ENCODE measurements around the gene AADACL4.
A peak's percentile ranks its signal among the peaks of the same experiment; 100 is the strongest.

Gene AADACL4

GRCh38 chr1:12619792-12620487 lies 23.9 kb upstream of the AADACL4 start:
- H3K9me3 ChIP-seq, result no peaks in the 10 kb centered on the region
- peaks cover 10 to 62% (median 46%) of the 10 kb centered on the region in 4 donors for H3K4me1 ChIP-seq
- H3K27ac ChIP-seq, result peak overlapping the region; percentile 99
- no peaks in the 10 kb centered on the region for H3K27me3 ChIP-seq
- intact Hi-C loops (cut with DNase I; ENCODE audit: low total_unique reads), result loop anchor here (5.0 to 10.0 kb wide), 3 partner anchors 78 to 218 kb away; no protein-coding TSS in a partner anchor
- TF ChIP-seq, protein P1, sequence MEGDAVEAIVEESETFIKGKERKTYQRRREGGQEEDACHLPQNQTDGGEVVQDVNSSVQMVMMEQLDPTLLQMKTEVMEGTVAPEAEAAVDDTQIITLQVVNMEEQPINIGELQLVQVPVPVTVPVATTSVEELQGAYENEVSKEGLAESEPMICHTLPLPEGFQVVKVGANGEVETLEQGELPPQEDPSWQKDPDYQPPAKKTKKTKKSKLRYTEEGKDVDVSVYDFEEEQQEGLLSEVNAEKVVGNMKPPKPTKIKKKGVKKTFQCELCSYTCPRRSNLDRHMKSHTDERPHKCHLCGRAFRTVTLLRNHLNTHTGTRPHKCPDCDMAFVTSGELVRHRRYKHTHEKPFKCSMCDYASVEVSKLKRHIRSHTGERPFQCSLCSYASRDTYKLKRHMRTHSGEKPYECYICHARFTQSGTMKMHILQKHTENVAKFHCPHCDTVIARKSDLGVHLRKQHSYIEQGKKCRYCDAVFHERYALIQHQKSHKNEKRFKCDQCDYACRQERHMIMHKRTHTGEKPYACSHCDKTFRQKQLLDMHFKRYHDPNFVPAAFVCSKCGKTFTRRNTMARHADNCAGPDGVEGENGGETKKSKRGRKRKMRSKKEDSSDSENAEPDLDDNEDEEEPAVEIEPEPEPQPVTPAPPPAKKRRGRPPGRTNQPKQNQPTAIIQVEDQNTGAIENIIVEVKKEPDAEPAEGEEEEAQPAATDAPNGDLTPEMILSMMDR (IDR thresholded peaks at IDR 0.05), result peak; percentile 96 to 98
- H3K36me3 ChIP-seq, result no peaks in the 10 kb centered on the region
- DNase-seq, result peak; percentile 92 to 94
- peak overlapping the region; percentile 85 to 92 for H3K4me3 ChIP-seq

DNA sequence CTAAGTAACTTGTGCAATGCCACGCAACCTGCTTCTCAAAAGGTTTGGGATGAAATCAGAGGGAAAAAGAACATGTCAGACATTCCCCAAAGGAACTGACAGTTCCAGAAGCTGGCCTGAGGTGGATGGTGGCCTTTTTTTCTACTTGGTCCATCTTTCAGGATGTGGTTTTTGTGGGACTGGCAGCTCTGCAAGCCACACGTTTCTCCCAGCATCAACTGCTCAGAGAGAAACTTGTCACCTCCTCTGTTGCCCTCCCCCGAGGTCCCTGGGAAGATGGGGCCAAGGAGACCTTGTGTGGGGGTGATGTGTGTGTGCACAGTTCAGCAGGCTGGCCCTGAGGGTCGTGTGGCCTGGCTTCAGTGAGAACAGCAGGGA lies 23.4 kb upstream of the AADACL4 start:
- H3K27ac ChIP-seq, result peak overlapping the region; percentile 99
- intact Hi-C loops (cut with DNase I; ENCODE audit: low total_unique reads), result no loop called here
- no peaks in the 10 kb centered on the region for H3K9me3 ChIP-seq
- H3K27me3 ChIP-seq, result no peaks in the 10 kb centered on the region
- TF ChIP-seq, protein P1 (IDR thresholded peaks at IDR 0.05), result no peak
- no peaks in the 10 kb centered on the region for H3K36me3 ChIP-seq
- peaks cover 10 to 56% (median 42%) of the 10 kb centered on the region in 4 donors for H3K4me1 ChIP-seq
- DNase-seq, result no peak
- peak overlapping the region in 1 of 2 donors; percentile 85 for H3K4me3 ChIP-seq

- peak overlapping the region; percentile 99 for H3K27ac ChIP-seq
- no peaks in the 10 kb centered on the region for H3K9me3 ChIP-seq
- H3K36me3 ChIP-seq, result no peaks in the 10 kb centered on the region
- intact Hi-C loops (cut with DNase I; ENCODE audit: low total_unique reads), result no loop called here
- no peak overlapping the region for H3K4me3 ChIP-seq
- TF ChIP-seq, protein P1 (IDR thresholded peaks at IDR 0.05), result no peak
- DNase-seq, result no peak
- peaks cover 10 to 52% (median 39%) of the 10 kb centered on the region in 4 donors for H3K4me1 ChIP-seq
- H3K27me3 ChIP-seq, result no peaks in the 10 kb centered on the region
These were observed 23.0 kb upstream of the AADACL4 start for GRCh38 chr1:12620931-12621330.

- Histone ChIP-seq H3K27me3 (no peaks in the 10 kb centered on the region), H3K9me3 (no peaks in the 10 kb centered on the region), H3K4me1 (peaks cover 10 to 51% (median 39%) of the 10 kb centered on the region in 4 donors), H3K27ac (peak overlapping the region; percentile 99), H3K36me3 (no peaks in the 10 kb centered on the region), H3K4me3 (peak overlapping the region in 1 of 2 donors; percentile 11)
- TF ChIP-seq, protein P1 (IDR thresholded peaks at IDR 0.05), result no peak
- intact Hi-C loops (cut with DNase I; ENCODE audit: low total_unique reads), result no loop called here
- peak; percentile 60 to 86 for DNase-seq
These were observed 22.2 kb upstream of the AADACL4 start for GRCh38 chr1:12621346-12622335.

- peak overlapping the region in 1 of 2 donors; percentile 11 for H3K4me3 ChIP-seq
- no peaks in the 10 kb centered on the region for H3K9me3 ChIP-seq
- TF ChIP-seq, protein P1 (IDR thresholded peaks at IDR 0.05), result no peak
- no peaks in the 10 kb centered on the region for H3K36me3 ChIP-seq
- peaks cover 10 to 51% (median 39%) of the 10 kb centered on the region in 4 donors for H3K4me1 ChIP-seq
- DNase-seq, result peak in 1 of 2 donors; percentile 88
- peak overlapping the region; percentile 99 for H3K27ac ChIP-seq
- H3K27me3 ChIP-seq, result no peaks in the 10 kb centered on the region
- intact Hi-C loops (cut with DNase I; ENCODE audit: low total_unique reads), result no loop called here
These were observed 21.4 kb upstream of the AADACL4 start for GRCh38 chr1:12622506-12622905.

Data from tibial artery (tissue), 4 donors.